ENCODE results near the gene TAF1L.
A peak's percentile ranks its signal among the peaks of the same experiment; 100 is the strongest.
"Not testable (repeated sequence)": the region's sequence is repeated elsewhere in the genome, so short reads cannot be mapped to it uniquely, and the experiment has no call there.

Gene TAF1L

DNA sequence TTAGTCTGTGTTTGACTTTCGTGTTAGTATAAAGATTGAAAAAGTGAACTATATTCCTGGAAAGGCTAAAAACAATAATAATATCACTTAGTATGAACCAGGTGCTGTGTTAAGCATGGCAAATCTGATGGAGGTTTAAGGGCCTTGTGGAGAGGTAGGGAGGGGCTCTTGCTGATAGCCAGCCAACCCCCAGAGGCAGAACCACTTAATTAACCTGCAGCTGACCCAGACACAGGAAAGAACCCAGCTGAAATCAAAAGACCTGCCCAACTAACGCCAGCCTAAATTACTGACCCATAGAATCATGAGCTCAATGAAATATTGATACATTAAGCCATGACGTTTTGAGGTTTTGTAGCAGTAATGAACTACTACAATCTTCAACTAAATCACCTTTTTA lies 28.3 kb upstream of the TAF1L start:
- DNase-seq (ENCODE audit: low read depth) = no peak
- H3K4me3 ChIP-seq (ENCODE audit: low read length) = no peak overlapping the region
- TF ChIP-seq CTCF (IDR thresholded peaks at IDR 0.05; ENCODE audit: insufficient read depth, low read depth, low read length, missing control alignments) = no peak

DNA sequence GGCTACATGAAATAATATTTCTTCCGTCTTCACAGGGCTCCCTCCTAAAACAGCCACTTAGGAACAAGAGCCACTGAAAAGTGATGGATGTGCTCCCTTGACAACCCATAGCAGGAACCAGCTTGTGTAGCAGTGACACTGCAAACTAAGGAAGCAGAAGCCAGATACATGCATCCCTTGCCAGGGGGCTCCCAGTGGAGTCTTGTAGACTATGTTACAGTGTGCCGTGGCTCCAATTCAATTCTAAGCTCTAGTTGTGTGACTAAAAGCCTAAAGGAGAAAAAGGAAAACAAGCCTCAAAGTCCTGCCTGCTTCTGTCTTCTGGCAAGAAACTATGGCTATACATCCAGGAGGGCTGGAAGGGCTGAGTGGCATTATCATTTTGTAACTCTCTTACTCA lies 12.2 kb upstream of the TAF1L start:
- DNase-seq (ENCODE audit: low read depth) = no peak
- TF ChIP-seq CTCF (IDR thresholded peaks at IDR 0.05; ENCODE audit: insufficient read depth, low read depth, low read length, missing control alignments) = no peak
- no peak overlapping the region for H3K4me3 ChIP-seq (ENCODE audit: low read length)

- TF ChIP-seq CTCF (IDR thresholded peaks at IDR 0.05; ENCODE audit: insufficient read depth, low read depth, low read length, missing control alignments) = no peak
- H3K4me3 ChIP-seq (ENCODE audit: low read length) = no peak overlapping the region
- peak; percentile 91 for DNase-seq (ENCODE audit: low read depth)
Measured at GRCh38 chr9:32644698-32645097, 9.2 kb upstream of the TAF1L start.

- not testable (repeated sequence) for H3K4me3 ChIP-seq (ENCODE audit: low read length); DNase-seq (ENCODE audit: low read depth)
Measured at GRCh38 chr9:32633151-32633550, 2.3 kb downstream of the TAF1L start.

GRCh38 chr9:32631991-32632390 lies 3.5 kb downstream of the TAF1L start:
- no peak overlapping the region for H3K4me3 ChIP-seq (ENCODE audit: low read length)
- DNase-seq (ENCODE audit: low read depth) = no peak
- no peak for TF ChIP-seq CTCF (IDR thresholded peaks at IDR 0.05; ENCODE audit: insufficient read depth, low read depth, low read length, missing control alignments)

GRCh38 chr9:32627394-32627954 lies 8.0 kb downstream of the TAF1L start:
- TF ChIP-seq CTCF (IDR thresholded peaks at IDR 0.05; ENCODE audit: insufficient read depth, low read depth, low read length, missing control alignments) = no peak
- DNase-seq (ENCODE audit: low read depth) = peak; percentile 94

GRCh38 chr9:32625320-32625719 lies 10.1 kb downstream of the TAF1L start:
- TF ChIP-seq CTCF (IDR thresholded peaks at IDR 0.05; ENCODE audit: insufficient read depth, low read depth, low read length, missing control alignments) = no peak
- H3K4me3 ChIP-seq (ENCODE audit: low read length) = no peak overlapping the region

More at GRCh38 chr9:32627394-32627954, 8.0 kb downstream of the TAF1L start:
- no peak overlapping the region for H3K4me3 ChIP-seq (ENCODE audit: low read length)

More at GRCh38 chr9:32625320-32625719, 10.1 kb downstream of the TAF1L start:
- DNase-seq (ENCODE audit: low read depth) = no peak

All from epithelial cell of esophagus (primary cell).